Measurements from ENCODE around the gene HDAC4.
"Not testable (repeated sequence)": the region's sequence is repeated elsewhere in the genome, so short reads cannot be mapped to it uniquely, and the experiment has no call there.

The HDAC4 gene

DNA sequence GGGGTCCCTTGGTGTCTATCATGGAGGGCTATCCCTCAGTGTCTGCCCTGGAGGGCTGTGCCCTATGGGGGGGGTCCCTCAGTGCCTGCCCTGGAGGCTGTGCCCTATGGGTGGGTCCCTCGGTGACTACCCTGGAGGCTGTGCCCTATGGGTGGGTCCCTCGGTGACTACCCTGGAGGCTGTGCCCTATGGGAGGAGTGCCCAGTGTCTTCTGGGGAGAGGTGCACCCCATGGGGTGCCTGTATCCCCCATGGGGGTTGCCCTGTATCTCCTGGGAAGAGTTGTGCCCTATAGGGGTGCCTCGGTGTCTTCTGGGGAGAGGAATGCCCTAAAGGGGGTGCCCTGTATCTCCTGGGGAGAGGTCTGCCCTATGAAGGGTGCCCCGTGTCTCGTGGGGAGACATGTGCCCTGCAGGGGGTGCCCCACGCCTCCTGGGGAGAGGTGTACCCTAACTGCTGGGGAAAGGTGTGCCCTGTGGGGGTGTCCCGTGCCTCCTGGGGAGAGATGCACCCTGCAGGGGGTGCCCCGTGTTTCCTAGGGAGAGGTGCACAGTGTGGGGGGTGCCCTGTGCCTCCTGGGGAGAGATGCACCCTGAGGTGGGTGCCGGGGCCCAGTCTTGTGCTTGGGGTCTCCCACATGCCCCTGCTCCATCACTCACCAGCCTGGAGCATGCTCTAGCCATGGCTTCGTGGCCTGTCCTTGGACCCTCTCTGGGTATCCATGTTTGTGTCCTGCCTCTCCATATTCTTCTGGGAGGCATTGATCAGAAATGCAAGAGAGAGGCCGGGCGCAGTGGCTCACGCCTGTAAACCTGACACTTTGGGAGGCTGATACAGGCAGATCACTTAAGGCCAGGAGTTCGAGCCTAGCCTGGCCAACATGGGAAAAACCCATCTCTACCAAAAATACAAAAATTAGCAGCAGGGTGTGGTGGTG is 215.6 kb downstream of the HDAC4 start:
- no peak for DNase-seq

DNA sequence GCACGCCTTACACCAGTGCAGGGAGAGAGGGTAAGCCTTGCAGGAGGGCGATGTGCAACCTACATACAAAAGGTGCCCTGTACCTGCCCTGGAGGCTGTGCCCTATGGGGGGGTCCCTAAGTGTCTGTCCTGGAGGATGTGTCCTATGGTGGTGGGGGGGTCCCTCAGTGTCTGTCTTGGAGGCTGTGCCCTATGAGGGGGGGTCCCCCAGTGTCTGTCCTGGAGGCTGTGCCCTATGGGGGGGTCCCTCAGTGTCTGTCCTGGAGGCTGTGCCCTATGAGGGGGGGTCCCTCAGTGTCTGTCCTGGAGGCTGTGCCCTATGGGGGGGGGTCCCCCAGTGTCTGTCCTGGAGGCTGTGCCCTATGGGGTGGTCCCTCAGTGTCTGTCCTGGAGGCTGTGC is 216.6 kb downstream of the HDAC4 start:
- DNase-seq (no peak), ATAC-seq (no peak)

More for the DNA sequence above, 215.6 kb downstream of the HDAC4 start:
- no peak for ATAC-seq

DNA sequence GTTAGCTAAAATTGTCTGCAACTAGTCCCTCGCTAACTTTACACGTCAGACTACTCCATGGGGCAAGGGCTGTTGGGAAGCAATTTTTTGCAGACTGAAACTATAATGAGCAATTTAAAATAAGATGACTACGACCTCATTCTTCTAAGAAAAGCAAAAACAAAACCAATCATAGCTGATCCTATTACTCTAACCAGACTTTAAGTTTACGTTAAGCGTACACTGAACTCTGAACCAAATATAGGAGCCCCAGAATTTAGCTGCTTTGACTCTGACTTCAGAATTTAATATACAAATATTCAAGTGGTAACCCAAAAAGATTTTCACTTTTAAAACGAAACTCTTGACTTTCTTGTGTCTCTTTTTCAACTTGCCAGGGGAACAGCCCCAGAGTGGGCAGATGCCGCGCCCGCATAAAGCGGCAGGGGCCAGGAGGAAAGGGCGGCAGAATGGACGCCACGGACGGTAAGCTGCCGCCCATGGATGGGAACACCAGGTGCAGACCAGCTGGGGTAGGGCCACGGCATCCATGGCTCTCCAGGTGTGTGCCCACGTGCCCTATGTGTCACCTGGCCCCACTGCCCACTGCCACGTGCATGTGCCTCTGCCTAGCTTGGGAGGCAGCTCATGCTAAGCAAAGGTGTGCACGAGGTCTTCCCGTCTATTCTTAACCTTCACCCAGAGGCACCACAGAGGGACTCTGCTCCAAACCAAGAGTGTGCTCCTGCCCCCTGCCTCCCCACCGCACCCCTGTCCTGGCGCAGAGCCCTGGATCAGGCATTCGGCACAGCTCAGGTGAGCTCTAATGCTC is 217.6 kb downstream of the HDAC4 start:
- ATAC-seq (no peak), DNase-seq (no peak)

DNA sequence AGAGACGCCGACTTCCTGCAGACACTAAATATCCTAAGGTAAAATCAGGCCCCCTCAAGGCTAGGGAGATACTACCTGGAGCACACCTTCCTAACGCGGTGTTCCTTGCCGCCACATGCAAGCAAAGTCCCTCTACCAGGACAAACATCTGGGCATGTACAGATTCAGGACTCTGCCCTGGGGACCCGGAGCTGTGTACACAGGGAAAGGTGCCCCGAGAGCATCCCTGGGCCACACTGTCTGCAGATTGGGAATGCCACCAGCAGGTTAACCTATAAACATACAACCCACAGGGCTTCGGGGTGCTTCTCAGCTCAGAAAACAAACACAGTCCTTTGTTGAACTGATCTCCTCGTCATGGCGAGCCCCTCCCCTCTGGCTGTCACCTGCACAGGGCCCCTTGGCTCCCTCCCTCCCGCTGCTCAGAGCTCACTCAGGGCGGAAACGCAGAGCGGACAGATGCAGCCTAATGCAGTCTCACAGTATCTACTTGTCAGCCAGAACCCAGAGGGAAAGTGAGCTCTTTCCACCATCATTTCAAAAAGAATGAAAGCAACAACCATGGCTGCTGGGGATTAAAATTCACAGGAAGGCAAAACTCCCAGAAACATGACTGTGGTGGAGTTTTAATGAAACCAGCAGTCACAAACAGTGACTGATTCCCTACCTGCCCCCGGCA is 218.8 kb downstream of the HDAC4 start:
- no peak for ATAC-seq

DNA sequence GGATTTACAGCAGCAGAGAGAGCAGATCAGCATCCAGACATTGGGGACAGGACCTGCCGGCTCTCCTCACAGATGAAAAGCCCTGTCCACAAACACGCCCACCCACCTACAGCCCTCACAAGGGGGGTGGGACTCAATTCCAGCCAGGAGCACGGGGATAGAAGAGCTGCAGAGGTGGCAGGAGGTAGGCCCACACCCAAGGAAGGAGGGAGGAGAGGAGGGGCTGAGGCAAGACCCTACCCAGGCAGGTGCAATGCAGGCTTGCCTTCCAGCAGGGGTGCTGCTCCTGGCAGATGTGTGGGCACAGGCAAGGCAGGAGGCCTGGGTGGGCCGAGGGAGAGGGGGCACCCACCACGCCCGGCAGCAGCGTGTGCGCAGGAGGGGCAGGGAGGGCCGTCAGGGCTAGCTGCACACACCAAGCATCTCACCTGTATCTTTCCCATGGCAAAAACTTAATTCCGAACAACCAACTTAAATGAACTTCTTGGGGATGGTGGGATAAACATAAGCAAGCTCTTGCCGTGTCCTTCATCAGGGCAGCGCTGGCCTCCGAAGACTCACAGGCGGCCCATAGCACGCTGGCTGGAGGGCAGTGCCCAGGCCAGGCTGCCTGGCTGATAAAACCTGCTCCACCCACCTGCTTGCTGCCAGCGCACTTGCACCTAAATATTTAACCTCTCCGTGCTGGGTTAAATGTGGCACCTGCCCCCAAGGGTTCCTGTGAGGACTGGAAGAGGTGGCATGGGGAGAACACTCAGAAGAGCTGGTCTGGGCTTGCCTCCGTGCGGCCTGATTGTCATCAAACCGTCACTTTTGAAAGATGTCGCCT is 219.5 kb downstream of the HDAC4 start:
- ATAC-seq (no peak), DNase-seq (no peak)

More for the DNA sequence above, 218.8 kb downstream of the HDAC4 start:
- DNase-seq, result no peak

DNA sequence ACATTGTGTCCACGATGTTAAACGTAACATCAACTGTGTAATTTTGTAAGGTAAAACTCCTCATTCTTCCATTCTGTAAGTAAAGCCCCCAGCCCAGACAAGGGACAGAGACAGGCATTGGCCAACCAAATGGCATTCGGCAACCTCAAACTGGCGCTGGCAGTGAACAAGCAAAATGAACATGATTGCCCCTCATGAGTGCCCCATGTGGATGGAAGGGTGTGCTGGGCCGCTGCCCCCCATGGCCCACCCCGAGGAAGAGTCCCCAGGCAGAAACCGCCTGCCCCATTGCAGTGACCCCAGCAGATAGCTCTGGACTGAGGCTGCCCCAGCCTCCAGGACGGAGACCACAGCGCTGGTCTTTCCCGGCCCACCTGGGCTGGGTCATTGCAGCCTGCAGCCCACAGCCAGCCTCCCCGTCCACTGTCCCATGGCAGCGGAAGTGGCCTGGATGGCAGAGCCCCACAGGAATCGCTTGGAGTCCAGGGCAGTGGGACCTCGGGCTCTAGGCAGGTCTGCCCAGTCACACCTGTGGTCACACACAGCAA is 220.2 kb downstream of the HDAC4 start:
- no peak for DNase-seq
- ATAC-seq, result no peak

DNA sequence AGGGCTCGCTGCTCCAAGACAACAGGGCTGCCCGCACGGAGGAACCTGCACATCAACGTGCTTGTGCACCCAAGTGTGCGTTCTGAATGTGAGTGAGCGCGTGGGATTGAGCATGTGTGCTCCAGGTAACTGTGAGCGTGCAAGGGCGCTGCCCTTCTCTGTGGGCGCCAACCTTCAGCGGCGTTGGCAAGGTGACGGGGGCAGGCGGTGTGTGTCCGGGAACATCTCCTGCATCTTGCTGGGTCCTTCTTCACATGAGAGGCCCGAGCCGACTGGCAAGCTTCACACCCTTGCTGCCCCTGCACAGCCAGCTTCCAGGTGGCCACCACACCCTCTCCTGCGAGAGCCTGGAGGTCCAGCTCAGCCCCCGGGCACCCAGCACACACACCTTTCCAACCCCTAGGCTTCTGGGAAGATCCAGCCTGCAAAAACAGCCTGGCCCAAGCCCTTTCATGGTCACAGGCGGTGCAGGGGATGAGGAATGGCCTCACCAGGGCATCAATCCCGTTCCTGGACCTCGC is 220.9 kb downstream of the HDAC4 start:
- DNase-seq, result no peak

DNA sequence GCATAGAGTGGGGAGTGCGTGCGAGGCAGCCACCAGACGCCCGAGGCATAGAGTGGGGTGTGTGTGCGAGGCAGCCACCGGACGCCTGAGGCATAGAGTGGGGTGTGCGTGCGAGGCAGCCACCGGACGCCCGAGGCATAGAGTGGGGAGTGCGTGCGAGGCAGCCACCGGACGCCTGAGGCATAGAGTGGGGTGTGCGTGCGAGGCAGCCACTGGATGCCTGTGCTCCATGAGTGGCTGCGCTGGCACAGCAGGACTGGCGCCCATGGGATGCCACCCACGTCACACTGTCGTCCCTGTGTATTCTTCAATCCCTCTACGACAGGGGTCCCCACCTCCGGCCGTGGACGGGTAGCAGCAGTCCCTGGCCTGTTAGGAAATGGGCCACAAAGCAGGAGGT is 221.9 kb downstream of the HDAC4 start:
- DNase-seq (no peak), ATAC-seq (no peak)

More for the DNA sequence above, 220.9 kb downstream of the HDAC4 start:
- ATAC-seq, result no peak

DNA sequence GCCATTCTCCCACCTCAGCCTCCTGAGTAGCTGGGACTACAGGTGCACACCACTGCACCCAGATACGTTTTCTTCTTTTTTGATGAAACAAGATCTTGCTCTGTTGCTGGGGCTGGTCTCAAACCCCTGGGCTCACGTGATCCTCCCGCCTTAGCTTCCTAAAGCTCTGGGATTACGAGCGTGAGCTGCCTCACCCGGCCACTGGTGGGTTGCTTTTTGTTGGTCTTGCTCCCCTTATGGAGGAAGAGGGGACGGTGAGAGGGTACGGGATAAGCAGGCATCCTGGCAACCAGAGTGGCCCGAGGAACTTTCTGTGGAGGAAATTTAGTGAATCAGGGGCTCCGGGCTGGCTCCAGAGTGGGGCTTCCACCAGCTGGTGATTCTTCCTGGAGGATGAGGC is 222.3 kb downstream of the HDAC4 start:
- DNase-seq (no peak), ATAC-seq (no peak)

DNA sequence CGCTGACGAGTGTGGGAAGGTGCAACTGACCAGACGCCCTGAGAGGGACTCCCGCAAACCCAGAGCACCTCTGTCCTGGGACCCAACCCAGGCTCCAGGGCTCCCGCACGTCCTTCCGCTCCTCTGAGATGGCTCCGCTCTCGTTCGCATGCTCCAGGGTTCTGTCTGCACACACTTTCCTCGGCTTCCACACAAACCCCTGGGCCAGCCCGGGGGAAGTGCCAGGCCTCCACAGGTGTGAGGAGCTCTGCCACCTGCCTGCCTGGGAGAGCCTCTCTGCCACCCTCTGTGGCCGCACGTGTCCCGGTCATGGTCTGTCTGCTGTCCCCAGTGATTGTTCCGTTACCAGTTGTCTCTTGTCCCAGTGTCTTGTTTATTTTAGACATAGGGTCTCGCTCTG is 222.9 kb downstream of the HDAC4 start:
- ATAC-seq, result no peak
- DNase-seq, result no peak

DNA sequence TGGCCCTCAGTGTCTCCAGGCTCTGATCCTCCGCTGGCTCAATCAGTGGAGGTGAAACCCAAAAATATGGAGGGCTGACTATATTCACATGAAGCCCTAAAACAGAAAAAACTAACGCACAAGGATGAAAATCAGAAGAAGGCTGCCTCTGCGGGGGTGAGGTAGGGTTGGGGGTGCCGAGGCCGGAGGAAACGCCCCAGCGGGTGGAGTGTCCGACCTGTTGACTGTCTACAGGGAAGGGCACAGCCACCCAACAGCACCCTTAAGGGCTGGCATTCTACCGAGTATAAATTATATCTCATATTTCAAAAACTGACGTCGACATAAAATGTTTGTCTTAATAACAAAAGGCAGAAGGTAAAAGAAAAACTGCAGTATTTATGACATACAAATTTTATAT is 223.5 kb downstream of the HDAC4 start:
- ATAC-seq (no peak), DNase-seq (no peak)

DNA sequence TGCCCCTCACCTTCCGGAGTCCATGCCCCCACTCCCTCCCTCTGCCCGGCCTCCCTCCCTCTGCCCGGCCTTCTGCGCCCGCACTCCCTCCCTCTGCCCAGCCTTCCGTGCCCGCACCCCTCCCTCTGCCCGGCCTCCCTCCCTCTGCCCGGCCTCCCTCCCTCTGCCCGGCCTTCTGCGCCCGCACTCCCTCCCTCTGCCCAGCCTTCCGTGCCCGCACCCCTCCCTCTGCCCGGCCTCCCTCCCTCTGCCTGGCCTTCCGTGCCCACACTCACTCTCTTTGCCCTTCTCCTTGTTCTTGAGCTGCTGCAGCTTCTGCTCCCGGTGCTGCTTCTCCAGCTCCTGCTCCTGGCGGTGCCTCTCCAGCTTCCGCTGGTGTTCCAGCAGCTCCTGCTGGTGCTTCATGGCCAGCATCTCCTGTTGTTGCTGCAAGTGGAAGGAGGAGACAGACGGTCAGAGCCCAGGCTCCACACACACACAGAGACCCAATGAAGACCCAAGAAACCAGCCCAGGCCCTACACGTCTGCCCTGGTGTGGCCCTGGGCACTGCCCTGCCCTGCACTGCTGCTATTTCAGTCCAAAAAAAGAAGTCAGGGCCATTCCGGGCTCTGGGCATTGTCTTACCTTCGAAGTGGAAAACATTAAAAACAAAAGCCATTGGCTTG is 224.5 kb downstream of the HDAC4 start:
- DNase-seq, ATAC-seq: not testable (repeated sequence)

DNA sequence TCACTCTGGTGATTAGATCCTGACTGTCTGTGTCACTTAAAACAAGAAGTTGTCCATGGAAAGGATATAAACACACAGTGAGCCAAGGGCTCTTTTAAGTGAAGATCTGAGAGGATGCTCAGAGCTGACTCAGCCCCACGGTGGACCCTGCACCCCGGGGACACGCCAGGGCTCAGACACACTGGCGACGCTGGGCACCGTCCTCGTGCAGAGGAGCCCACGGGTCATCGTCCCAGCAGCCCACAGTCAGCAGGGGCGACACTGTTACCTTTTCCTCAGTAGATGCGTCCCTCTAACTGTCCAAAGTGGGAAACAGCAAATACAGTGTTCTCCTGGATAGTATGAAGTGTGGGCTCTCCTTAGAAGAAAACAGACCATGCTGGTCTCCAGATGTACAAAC is 225.6 kb downstream of the HDAC4 start:
- no peak for DNase-seq
- no peak for ATAC-seq

DNA sequence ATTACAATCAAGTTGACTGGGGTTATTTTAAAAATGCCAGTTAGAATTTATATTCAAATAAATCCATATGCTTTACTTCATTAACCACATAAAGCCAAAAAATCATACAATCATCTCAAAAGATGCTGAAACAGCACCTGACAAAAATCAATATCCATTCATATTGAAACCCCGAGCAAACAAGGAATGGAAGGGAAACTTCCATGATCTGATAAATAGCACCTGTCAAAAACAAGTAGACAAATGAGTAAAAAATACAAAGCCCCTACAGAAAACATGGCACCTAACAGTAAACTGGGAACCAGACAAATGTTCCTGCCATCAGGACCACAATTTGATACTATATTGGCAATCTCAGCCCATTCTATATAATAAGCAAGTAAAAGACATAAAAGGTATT is 227.5 kb downstream of the HDAC4 start:
- ATAC-seq (no peak), DNase-seq (no peak)

DNA sequence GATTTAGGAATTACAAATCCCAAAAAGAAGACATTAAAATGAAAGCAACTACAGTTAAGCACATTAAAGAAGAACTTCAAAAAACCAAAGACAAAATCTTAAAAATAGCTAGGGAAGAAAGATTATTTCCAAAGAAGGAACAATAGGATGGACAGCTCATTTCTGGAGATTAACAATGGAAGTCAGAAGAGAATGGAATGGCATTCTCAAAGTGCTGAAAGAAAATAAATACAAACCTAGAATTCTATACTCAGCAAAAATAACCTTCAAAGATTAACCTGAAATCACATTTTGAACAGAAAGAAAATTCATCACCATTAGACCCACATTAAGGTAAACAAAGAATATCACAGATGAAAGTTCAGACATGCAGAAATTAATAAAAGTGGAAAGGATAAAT is 229.2 kb downstream of the HDAC4 start:
- ATAC-seq, result no peak
- no peak for DNase-seq

DNA sequence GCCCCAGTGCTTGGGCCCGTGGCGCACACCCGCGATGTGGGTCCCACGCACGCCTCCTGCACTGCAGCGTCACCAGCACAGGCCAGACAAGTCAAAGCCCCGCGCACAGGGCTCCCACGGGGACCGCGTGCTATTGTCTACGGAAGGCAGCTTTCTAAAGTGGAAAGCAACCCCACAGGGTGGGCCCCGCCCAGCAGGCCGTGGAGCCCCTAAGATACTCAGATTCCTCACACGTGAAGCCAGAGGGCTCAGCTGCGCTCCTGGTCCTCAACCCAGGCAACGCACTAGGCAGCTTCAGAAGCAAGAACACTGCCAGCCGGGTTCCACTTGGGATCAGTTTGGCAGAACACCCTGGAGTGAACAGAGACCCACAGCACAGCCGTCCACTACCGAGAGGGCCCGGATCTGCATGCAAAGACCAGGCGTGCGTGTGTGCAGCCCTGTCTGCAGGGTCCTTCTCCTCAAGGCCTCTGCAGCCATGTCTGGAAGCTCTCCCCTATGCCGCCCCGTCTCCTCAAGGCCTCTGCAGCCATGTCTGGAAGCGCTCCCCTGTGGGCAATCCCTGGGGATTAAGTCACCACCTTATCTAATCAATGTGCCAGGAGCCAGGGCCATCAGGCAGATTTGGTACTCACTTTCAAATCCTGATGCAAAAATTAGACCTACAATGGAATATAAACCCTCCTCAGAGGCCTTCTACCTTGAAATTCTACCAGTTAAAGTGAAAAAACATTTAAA is 231.3 kb downstream of the HDAC4 start:
- ATAC-seq (no peak), DNase-seq (no peak)

DNA sequence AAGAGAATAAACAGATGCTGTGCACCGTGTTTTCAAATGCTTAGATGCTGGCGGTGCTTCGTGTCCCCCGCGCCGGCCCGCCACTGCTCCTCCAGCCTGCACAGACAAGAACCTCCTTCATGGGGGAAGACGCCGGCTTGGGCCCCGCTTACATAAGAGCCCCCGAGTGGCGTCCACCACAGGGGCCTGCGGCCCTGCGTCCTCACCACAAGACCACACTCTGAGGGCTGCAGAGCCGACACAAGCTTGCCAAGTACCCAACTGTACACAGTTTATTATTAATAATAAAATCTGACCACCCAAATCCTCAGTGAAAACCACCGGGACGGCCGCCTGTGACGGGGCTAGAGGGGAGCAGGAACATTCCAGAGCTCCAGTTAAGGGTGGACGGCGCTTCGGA is 232.2 kb downstream of the HDAC4 start:
- ATAC-seq (no peak), DNase-seq (no peak)

DNA sequence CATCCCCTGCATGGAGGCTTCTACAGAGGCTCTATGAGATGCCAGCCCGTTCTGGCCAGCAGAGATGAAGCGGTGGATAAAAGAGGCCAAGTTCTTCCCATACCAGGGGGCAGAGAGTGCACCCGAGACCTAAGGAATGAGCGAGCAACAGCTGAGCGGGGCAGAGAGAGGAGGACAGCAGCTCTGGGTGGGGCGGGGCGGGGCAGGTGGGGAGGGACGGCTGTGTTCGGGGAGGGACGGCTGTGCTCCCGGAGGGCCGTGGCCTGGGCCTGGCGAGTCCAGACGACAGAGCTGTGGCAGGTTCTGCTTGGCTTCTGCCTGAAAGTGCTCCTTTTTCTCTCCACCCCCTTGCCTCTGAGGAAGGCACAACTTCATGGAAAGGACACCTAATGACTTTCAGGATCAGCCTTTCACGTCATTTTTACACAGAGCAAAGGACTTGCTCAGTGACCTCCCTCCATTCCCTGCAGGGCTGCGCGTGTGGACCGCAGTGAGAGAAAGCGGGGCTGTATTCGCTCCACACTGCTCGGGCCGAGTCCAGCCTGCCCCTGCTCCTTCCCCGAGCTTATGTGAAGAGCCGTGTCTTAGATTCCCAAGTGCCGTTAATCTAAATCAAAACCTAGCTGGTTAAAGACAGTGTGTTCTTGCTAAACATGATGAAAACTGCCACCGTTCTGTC is 232.9 kb downstream of the HDAC4 start:
- ATAC-seq (no peak), DNase-seq (no peak)

DNA sequence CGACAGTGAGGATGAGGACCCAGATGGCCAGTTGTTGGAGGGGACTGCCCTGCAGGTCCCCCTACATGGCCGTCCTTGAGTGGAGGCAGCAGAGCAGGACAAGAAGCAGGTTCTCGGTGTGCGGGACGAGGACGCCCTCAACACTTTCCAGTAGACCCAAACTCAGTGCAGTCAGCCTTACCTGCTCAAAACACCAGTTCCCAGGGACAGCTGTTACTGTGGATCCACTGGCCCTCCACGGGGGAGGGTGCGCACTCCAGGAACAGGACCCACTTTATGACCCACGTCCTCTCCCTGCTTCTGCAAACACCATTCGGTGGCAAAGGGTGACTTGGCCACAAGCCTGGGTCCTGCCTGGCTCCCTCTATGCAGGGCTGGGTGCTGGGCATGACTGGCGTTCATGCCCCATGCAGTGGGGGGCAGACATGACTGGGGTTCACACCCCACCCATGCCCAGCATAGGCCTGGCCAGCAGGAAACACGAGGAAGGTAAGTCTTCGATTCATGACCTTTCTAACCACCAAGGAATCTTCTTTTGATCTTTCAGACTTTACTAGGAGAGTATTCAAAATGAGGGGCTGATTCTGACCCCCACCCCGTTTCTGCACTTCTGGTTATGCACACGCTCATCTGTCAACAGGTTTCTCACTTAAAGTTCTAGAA is 233.7 kb downstream of the HDAC4 start:
- DNase-seq (no peak), ATAC-seq (no peak)
